Measurements from ENCODE around the gene CPLANE2.

- no peak for TF ChIP-seq CTCF (conservative IDR thresholded peaks at IDR 0.05; ENCODE audit: low read depth, low read length)
- no peak for TF ChIP-seq USF2 (IDR thresholded peaks at IDR 0.05; ENCODE audit: low read depth, low read length)
- TF ChIP-seq FOS (IDR thresholded peaks at IDR 0.05; ENCODE audit: low read depth, low read length) = no peak
- TF ChIP-seq NFE2L2 (IDR thresholded peaks at IDR 0.05; ENCODE audit: low read depth, low read length) = no peak
- no peak for TF ChIP-seq RFX5 (IDR thresholded peaks at IDR 0.05; ENCODE audit: low read depth, low read length)
- no peak for TF ChIP-seq RCOR1 (IDR thresholded peaks at IDR 0.05; ENCODE audit: insufficient replicate concordance, low read length)
- no peak for TF ChIP-seq RAD21 (IDR thresholded peaks at IDR 0.05; ENCODE audit: low read length)
- TF ChIP-seq POLR2A (IDR thresholded peaks at IDR 0.05; ENCODE audit: low read depth, low read length) = no peak
- no peak for TF ChIP-seq BHLHE40 (IDR thresholded peaks at IDR 0.05; ENCODE audit: low read depth, low read length)
Measured at GRCh38 chr1:16230744-16231143, 6.2 kb downstream of the CPLANE2 start.

Data from IMR-90 (cell line).